SK-N-SH (cell line): ENCODE measurements around the gene DTX3. TPM values are rescaled to one million over a fixed set of nuclear protein-coding genes. Genes with fewer than 3 reads are reported as not detected.

Experiments used
- CTCF ChIA-PET: fragments of 300-600, 350-600 bp; formaldehyde crosslinking; extraction: SDS; loops from one replicate; lab custom pipeline; 2021; lab: Yijun Ruan, JAX
- POLR2A ChIA-PET: fragments of 350-600 bp; sonication (Branson Sonifier 250); formaldehyde crosslinking; extraction: SDS; loops from one replicate; lab custom pipeline; 2020; ENCODE audit warnings: antibody characterized with exemption, inconsistent platforms; lab: Yijun Ruan, JAX
- DNase-seq: peaks from one replicate; pipeline ENCODE4 v3.0.0; 2012
- H2AFZ ChIP-seq: fragments of 200-600 bp; sonication (generic); 2 replicates; pipeline ENCODE4 v1.8.1; 2016; ENCODE audit warnings: antibody characterized with exemption, mild to moderate bottlenecking, low read depth
- H3F3A ChIP-seq: fragments of 200-600 bp; sonication (generic); replicated peaks from 2 replicates; pipeline ENCODE3; 2016; ENCODE audit warnings: antibody characterized with exemption, mild to moderate bottlenecking; ENCODE audit not compliant: insufficient read depth
- H3K27ac ChIP-seq, 2 experiments: fragments of 200-500 bp in 1 of 2; fragments of 200-600 bp in 1 of 2; sonication (Bioruptor generic) in 1 of 2; sonication (generic), shearing (Covaris generic) in 1 of 2; 2 replicates each; pipeline versions ENCODE4 v1.5.1 to v1.6.1; 2014 to 2016; ENCODE audit warnings: low read depth in 2 of 2, inconsistent platforms in 1 of 2, low read length in 1 of 2, mild to moderate bottlenecking in 1 of 2, mixed read lengths in 1 of 2
- H3K27me3 ChIP-seq: fragments of 200-600 bp; sonication (generic), shearing (Covaris generic); 2 replicates; pipeline ENCODE4 v1.6.1; 2016; ENCODE audit warnings: mixed run types; ENCODE audit not compliant: insufficient read depth
- H3K36me3 ChIP-seq, 2 experiments: fragments of 200-500 bp in 1 of 2; fragments of 200-600 bp in 1 of 2; sonication (Bioruptor generic) in 1 of 2; sonication (generic) in 1 of 2; replicated peaks in 1 of 2; 2 replicates each; pipeline versions ENCODE3 to v1.5.1; 2014 to 2016; ENCODE audit warnings: low read length in 1 of 2, mild to moderate bottlenecking in 1 of 2; ENCODE audit not compliant: insufficient read depth in 2 of 2, control insufficient read depth in 1 of 2
- H3K4me1 ChIP-seq, 2 experiments: fragments of 200-500 bp in 1 of 2; fragments of 200-600 bp in 1 of 2; sonication (Bioruptor generic) in 1 of 2; sonication (generic), shearing (Covaris generic) in 1 of 2; 2 replicates each; pipeline versions ENCODE4 v1.5.1 to v1.6.1; 2014 to 2016; ENCODE audit warnings: low read depth in 1 of 2, low read length in 1 of 2, mixed run types in 1 of 2; ENCODE audit not compliant: insufficient read depth in 2 of 2, control insufficient read depth in 1 of 2
- H3K4me2 ChIP-seq: fragments of 200-600 bp; sonication (generic), shearing (Covaris generic); 2 replicates; pipeline ENCODE4 v1.6.1; 2017; ENCODE audit warnings: mixed run types
- H3K4me3 ChIP-seq, 2 experiments: fragments of 200-500 bp in 1 of 2; fragments of 200-600 bp in 1 of 2; sonication (Bioruptor generic) in 1 of 2; sonication (generic), shearing (Covaris generic) in 1 of 2; 2 replicates each; pipeline versions ENCODE4 v1.5.1 to v1.8.1; 2014 to 2016; ENCODE audit warnings: low read depth in 2 of 2, inconsistent platforms in 1 of 2, low read length in 1 of 2, mild to moderate bottlenecking in 1 of 2, mixed read lengths in 1 of 2, moderate library complexity in 1 of 2
- H3K79me2 ChIP-seq: fragments of 200-600 bp; sonication (generic); 2 replicates; pipeline ENCODE4 v1.8.1; 2017; ENCODE audit warnings: mild to moderate bottlenecking; ENCODE audit not compliant: insufficient read depth
- H3K9ac ChIP-seq: fragments of 200-600 bp; sonication (generic); 2 replicates; pipeline ENCODE4 v1.6.1; 2017; ENCODE audit warnings: mixed run types
- H3K9me2 ChIP-seq: fragments of 200-600 bp; sonication (generic); 2 replicates; pipeline ENCODE4 v1.6.1; 2017; ENCODE audit warnings: mixed run types
- H3K9me3 ChIP-seq: fragments of 200-600 bp; sonication (generic); 2 replicates; pipeline ENCODE4 v1.6.1; 2017; ENCODE audit warnings: mixed run types, mild to moderate bottlenecking, moderate library complexity
- H4K20me1 ChIP-seq: fragments of 200-600 bp; sonication (generic); 2 replicates; pipeline ENCODE4 v1.6.1; 2017; ENCODE audit warnings: mild to moderate bottlenecking, mixed run types; ENCODE audit not compliant: insufficient read depth
- FOSL2 ChIP-seq: IDR thresholded peaks from 2 replicates; pipeline ENCODE4 v1.4.0; 2012; ENCODE audit warnings: low read depth, mild to moderate bottlenecking, moderate library complexity, borderline replicate concordance
- GABPA ChIP-seq: IDR thresholded peaks from 2 replicates; pipeline ENCODE4 v1.4.0; 2012; ENCODE audit warnings: low read depth, mild to moderate bottlenecking
- GATA2 ChIP-seq: sonication (generic); formaldehyde crosslinking; IDR thresholded peaks from 2 replicates; pipeline ENCODE4 v1.5.0; 2020; ENCODE audit warnings: mild to moderate bottlenecking, missing genetic modification reagents
- MEF2A ChIP-seq: IDR thresholded peaks from 2 replicates; pipeline ENCODE4 v1.4.0; 2012; ENCODE audit warnings: low read depth, borderline replicate concordance
- MXI1 ChIP-seq: IDR thresholded peaks from 2 replicates; pipeline ENCODE4 v1.6.1; 2012; ENCODE audit warnings: mild to moderate bottlenecking, low read depth, low read length, improper control_type of control experiment
- NFIC ChIP-seq: IDR thresholded peaks from 2 replicates; pipeline ENCODE4 v1.4.0; 2012; ENCODE audit warnings: borderline replicate concordance
- NRF1 ChIP-seq: IDR thresholded peaks from 2 replicates; pipeline ENCODE4 v1.6.1; 2012; ENCODE audit warnings: low read depth, mild to moderate bottlenecking, low read length
- PBX3 ChIP-seq: IDR thresholded peaks from 2 replicates; pipeline ENCODE4; 2012
- POLR2AphosphoS5 ChIP-seq: IDR thresholded peaks from 2 replicates; pipeline ENCODE4 v1.6.1; 2012; ENCODE audit warnings: low read depth, low read length
- RFX5 ChIP-seq: IDR thresholded peaks from 2 replicates; pipeline ENCODE4 v1.6.1; 2012; ENCODE audit warnings: mild to moderate bottlenecking, improper control_type of control experiment, low read length
- TEAD4 ChIP-seq: IDR thresholded peaks from 2 replicates; pipeline ENCODE4 v1.4.0; 2012; ENCODE audit warnings: mild to moderate bottlenecking, borderline replicate concordance; ENCODE audit not compliant: insufficient read depth
- USF2 ChIP-seq: fragments of 150-350 bp; IDR thresholded peaks from 2 replicates; pipeline ENCODE4 v1.6.1; 2017; ENCODE audit warnings: antibody characterized with exemption, low read length, low read depth, borderline replicate concordance
- WGBS: methylation state at CpG from one replicate; pipeline ENCODE4 v1.1.6; 2017; ENCODE audit warnings: low lambda C conversion rate; 5-methylcytosine and 5-hydroxymethylcytosine counted together
- polyA plus RNA-seq, 3 experiments: library from polyadenylated mRNA; depleted of rRNA; stranded (reverse); fragments of >200 nt; gene quantifications; 2 replicates each; pipeline ENCODE4 v1.2.3, GENCODE V29; 2012
- TF ChIP-seq, protein P1 (sequence below): IDR thresholded peaks from 2 replicates; pipeline ENCODE4 v1.4.0; 2012; ENCODE audit warnings: low read depth, borderline replicate concordance
- TF ChIP-seq, protein P2 (sequence below): fragments of 200-600 bp; sonication (generic); IDR thresholded peaks from 2 replicates; pipeline ENCODE4 v1.6.1; 2017; ENCODE audit warnings: antibody characterized with exemption, mild to moderate bottlenecking, moderate library complexity

Gene DTX3
- polyA plus RNA-seq, 1 of the 3 experiments (the other 2 are of a cell fraction): 61.2 TPM

GRCh38 chr12:57654042-57654441, 49.4 kb downstream of the DTX3 start:
- Histone ChIP-seq H3K4me3 (no peak overlapping the region), H3K9ac (no peak overlapping the region), H3K4me2 (no peak overlapping the region), H4K20me1 (no peaks in the 10 kb centered on the region), H3K9me3 (no peaks in the 10 kb centered on the region; the same call in 1 of the 2 replicates), H3F3A (no peaks in the 10 kb centered on the region), H3K4me1 (no peaks in the 10 kb centered on the region), H2AFZ (no peak overlapping the region), H3K79me2 (no peaks in the 10 kb centered on the region), H3K9me2 (no peaks in the 10 kb centered on the region), H3K27me3 (0 out of 2 replicates have a peak, but pooled peaks cover 4% of the 10 kb centered on the region), H3K36me3 (no peaks in the 10 kb centered on the region), H3K27ac (no peak overlapping the region)
- POLR2A ChIA-PET: no interaction called here
- CTCF ChIA-PET: no interaction called here
- 4% methylated on average over 3 of the region's 3 CpGs for WGBS
- TF ChIP-seq, protein P1, sequence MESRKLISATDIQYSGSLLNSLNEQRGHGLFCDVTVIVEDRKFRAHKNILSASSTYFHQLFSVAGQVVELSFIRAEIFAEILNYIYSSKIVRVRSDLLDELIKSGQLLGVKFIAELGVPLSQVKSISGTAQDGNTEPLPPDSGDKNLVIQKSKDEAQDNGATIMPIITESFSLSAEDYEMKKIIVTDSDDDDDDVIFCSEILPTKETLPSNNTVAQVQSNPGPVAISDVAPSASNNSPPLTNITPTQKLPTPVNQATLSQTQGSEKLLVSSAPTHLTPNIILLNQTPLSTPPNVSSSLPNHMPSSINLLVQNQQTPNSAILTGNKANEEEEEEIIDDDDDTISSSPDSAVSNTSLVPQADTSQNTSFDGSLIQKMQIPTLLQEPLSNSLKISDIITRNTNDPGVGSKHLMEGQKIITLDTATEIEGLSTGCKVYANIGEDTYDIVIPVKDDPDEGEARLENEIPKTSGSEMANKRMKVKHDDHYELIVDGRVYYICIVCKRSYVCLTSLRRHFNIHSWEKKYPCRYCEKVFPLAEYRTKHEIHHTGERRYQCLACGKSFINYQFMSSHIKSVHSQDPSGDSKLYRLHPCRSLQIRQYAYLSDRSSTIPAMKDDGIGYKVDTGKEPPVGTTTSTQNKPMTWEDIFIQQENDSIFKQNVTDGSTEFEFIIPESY: no peak
- TF ChIP-seq MEF2A (no peak), GATA2 (CRISPR knock-in tag) (no peak)
- DNase-seq: no peak

DNA sequence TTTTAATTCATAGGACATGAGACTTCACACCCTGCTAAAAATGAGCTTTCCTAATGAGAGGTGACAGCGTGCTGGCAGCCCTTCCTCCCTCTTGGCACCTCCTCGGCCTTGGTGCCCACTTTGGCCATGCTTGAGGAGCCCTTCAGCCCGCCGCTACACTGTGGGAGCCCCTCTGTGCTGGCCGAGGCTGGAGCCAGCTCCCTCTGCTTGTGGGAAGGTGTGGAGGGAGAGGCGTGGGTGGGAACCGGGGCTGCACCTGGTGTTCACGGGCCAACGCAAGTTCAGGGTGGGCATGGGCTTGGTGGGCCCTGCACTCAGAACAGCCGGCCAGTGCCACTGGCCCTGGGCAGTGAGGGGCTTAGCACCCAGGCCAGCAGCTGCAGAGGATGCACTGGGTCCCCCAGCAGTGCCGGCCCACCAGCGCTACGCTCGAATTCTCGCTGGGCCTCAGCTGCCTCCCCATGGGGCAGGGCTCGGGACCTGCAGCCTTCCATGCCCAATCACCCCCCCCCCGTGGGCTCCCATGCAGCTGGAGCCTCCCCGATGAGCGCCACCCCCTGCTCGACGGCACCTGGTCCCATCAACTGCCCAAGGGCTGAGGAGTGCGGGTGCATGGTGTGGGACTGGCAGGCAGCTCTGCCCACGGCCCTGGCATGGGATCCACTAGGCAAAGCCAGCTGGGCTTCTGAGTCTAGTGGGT, 51.1 kb downstream of the DTX3 start:
- no peaks in the 10 kb centered on the region for H3F3A ChIP-seq
- no peak overlapping the region for H2AFZ ChIP-seq
- no peaks in the 10 kb centered on the region for H3K36me3 ChIP-seq
- H3K27me3 ChIP-seq: 0 out of 2 replicates have a peak, but pooled peaks cover 5% of the 10 kb centered on the region
- H4K20me1 ChIP-seq: no peaks in the 10 kb centered on the region
- H3K4me1 ChIP-seq: no peaks in the 10 kb centered on the region
- H3K9me3 ChIP-seq: no peaks in the 10 kb centered on the region; the same call in 1 of the 2 replicates
- no peak overlapping the region for H3K4me3 ChIP-seq
- H3K9ac ChIP-seq: no peak overlapping the region
- no peak overlapping the region for H3K4me2 ChIP-seq
- no peaks in the 10 kb centered on the region for H3K79me2 ChIP-seq
- no peak overlapping the region for H3K27ac ChIP-seq
- WGBS: 32% methylated on average over 9 of the region's 23 CpGs
- DNase-seq: no peak
- CTCF ChIA-PET: interaction anchor here (0.9 to 3.4 kb wide), 3 partner anchors 23 to 160 kb away, joined by 3 to 15 read pairs (median 5); partner anchors contain the start of gene B4GALNT1
- no peaks in the 10 kb centered on the region for H3K9me2 ChIP-seq
- TF ChIP-seq GABPA: no peak
- no peak for TF ChIP-seq USF2
- TF ChIP-seq PBX3: no peak
- no peak for TF ChIP-seq FOSL2
- TF ChIP-seq, protein P2, sequence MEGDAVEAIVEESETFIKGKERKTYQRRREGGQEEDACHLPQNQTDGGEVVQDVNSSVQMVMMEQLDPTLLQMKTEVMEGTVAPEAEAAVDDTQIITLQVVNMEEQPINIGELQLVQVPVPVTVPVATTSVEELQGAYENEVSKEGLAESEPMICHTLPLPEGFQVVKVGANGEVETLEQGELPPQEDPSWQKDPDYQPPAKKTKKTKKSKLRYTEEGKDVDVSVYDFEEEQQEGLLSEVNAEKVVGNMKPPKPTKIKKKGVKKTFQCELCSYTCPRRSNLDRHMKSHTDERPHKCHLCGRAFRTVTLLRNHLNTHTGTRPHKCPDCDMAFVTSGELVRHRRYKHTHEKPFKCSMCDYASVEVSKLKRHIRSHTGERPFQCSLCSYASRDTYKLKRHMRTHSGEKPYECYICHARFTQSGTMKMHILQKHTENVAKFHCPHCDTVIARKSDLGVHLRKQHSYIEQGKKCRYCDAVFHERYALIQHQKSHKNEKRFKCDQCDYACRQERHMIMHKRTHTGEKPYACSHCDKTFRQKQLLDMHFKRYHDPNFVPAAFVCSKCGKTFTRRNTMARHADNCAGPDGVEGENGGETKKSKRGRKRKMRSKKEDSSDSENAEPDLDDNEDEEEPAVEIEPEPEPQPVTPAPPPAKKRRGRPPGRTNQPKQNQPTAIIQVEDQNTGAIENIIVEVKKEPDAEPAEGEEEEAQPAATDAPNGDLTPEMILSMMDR: no peak
- TF ChIP-seq RFX5: no peak
- TF ChIP-seq MXI1: no peak
- no peak for TF ChIP-seq TEAD4
- TF ChIP-seq POLR2AphosphoS5: no peak
- TF ChIP-seq GATA2 (CRISPR knock-in tag): no peak
- TF ChIP-seq NRF1: no peak
- TF ChIP-seq, protein P1: no peak
- TF ChIP-seq NFIC: no peak
- TF ChIP-seq, all 33 proteins: peak for 0
- POLR2A ChIA-PET: interaction anchor here (0.6 to 0.7 kb wide), 3 partner anchors 8 to 71 kb away, joined by 3 read pairs; no protein-coding TSS in a partner anchor
